ENCODE results near the gene SLC6A18.

The SLC6A18 gene

DNA sequence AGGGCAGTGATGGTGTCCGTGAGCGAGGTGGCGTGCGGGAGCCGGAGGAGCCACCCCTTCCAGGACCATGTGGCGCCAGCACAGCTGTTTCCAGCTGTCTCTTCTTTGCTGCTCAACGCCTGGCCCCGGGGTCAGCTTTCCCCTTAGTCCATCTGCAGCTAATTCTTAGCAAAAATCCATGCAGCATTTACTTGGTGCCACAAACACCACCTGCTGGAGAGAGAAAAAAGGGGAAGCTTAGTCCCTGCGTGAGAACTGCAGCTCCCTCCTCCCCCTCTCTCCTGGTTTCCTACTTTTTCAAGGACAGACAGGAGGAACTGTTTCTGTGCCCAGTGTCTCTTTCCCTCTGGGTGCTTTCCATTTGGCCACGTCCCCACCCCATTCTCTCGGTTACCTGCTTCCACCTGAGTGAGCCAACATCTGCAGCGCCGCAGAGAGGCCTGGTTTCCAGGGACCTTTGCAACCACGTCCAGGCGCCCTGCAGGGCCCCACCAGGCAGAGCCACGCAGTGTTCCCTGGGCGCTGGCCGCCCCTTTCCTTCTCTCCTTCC, 20.4 kb upstream of the SLC6A18 start:
- DNase-seq, result no peak

DNA sequence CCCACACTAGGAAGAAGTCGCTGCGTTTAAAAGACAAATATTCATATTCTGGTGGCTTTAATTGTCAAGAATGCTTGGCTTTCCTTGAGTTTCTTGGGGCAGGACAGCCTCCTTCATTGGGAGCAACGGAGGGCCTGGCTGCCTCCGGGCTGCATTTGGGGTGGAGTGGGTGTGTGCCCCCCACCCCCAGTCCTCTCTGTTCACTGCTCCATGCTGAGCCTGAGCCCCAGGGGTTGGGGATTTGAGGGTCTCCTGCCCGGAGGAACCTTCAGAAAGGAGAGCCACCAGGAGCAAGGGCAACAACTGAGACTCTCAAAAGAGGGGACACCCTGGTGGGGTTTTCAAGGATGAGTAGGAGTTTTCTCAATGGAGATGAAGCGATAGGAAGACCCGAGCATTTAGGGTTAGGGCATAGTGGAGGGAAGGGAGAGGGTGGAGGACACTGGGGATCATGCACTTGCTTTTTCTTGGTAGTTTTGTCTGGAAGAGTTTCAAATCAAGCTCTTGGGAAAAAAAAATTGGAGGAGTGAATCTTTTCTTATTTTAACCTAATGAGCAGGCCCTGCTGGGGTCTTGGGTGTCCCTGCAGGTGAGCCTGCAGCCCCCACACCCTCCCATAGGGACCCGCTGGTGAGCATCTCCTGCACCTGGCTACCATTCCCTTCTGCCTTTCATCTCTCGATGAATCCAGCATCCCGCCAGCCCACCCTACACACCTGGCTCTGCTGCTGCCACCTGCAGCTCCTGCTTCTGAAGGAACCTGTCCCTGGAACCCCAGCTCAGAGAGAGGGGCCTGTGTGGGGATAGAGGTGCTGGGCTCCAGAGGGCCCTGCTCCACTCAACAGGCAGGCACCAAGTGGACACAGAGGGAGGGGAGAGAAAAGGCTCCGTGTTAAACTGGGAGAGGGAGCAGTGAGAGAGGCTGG, 19.7 kb upstream of the SLC6A18 start:
- no peak for DNase-seq

DNA sequence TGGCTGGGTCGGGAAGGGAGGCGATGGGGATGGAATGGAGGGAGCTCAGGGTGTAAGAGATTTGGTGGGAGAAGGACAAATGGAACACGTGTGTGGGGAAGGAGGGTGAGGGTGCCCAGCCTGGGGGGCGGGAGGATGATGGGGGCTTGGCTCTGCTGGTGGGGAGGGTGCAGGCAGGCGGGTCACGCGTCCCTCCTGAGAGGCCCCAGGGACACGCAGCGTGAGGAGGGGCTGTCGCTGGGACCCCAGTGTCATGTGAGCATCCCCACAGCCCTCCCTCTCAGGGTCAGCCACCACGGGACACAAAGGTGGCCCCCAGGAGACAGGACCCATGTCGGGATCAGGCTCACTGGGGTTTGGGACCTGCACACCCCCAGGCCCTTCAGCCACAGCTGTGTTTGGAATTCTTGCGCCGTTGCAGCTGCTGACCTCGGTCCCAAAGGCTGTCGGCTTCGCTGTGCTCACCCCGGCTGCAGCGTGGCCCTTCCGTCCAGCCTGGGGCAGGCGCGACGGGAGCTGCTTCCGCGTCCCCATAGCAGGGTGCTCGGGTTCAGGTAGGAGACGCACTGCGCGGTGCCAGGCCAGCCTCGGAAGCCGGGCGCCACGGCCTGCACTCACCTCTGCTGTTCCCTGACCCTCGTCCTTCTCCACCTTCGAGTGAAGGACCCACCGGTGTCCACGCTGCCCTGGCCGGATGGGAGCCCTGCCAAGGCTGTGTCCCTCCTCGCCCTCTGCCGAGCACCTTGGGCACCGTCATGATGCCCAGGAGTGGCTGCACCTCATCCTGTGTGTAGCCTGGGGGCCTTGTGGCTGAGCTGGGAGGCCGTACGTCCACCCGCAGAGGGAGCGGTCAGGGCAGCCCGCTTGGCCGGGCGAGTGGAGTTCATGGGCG, 18.4 kb upstream of the SLC6A18 start:
- no peak for DNase-seq

DNA sequence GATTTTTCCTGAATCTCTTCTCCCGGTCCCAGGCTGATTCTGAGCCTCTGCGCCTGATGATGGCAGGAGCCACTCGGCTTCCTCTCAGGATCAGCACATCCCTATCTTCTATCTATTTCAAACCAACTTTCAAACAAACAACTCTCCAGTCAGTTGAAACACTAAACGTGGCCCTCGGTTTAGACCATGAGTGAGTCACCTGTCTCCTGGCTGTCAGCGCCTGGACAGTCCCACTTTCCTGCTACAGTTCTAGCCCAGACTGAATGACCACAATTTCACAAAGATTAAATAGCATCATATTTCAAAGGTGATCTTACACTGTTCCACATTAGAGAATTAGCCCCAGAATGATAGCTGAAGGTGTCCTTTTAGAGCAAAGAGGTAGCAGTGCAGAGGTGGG, 17.6 kb upstream of the SLC6A18 start:
- DNase-seq, result no peak

DNA sequence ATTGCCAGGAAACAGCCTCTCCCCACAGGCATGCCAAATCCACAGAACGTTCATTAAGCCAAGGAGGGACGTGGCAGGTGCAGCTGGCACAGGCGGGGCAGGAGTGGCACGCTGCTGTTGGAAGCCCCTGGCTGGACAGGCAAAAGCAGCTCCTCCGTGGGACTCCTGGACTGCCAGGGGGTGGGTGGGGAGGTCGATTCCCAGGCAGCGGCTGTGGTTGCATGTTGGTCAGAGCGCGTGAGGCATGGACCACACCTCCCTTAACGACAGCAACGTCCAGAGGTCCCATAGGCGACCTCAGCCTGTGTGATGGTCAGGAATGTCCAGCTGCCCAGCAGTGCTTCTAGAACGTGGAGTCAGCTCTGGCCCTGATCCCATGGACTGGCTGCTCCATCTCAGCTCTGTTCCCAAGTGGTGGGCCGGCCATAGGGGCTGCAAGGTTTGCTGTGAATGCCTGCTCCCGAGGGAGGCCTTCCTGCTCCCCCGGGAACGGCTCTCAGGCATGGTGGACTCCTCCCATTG, 16.9 kb upstream of the SLC6A18 start:
- DNase-seq, result no peak

DNA sequence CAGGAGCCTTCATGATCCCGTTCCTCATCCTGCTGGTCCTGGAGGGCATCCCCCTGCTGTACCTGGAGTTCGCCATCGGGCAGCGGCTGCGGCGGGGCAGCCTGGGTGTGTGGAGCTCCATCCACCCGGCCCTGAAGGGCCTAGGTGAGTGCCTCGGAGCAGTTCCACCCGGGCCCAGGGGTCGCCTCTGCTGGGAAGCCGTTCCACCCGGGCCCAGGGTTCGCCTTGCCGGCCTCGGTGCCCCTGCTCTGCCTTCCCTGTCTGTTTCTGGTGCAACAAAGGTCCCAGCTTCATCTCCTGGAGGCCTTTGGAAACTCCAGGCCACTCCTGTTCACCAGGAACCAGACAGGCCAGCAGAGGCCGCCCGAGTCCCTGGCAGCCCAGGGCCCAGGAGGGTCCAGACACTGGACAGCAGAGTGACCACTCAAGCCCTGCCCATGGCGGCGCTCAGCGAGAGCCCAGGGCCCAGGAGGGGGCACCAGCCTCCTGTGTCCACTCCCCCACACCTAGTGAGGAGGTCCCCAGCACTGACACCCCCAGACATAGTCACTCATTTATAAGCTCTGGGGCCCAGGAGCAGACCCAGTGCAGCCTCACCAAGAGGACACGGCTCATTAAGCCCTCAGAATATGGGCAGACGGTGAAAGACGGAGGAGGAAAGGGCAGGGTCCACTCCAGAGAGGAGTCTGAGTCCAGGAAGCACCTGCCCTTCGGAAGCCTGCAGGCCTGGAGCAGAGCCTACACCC, 16.3 kb upstream of the SLC6A18 start:
- no peak for DNase-seq

DNA sequence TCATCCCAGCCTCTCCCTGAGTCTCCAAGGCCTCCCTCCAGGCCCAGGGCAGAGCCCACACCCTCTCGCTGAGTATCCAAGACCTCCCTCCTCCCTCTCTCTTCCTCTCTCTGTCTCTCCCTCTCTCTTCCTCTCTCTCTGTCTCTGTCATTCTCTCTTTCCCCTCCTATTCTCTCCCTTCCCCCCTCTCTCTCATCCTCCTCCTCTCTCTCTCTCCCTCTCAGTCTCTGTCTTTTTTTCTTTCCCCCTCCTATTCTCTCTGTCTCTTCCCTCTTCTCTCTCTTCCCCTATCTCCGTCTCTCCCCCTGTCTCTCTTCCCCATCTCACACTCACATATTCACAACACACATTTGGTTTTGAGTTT, 15.7 kb upstream of the SLC6A18 start:
- DNase-seq, result no peak

DNA sequence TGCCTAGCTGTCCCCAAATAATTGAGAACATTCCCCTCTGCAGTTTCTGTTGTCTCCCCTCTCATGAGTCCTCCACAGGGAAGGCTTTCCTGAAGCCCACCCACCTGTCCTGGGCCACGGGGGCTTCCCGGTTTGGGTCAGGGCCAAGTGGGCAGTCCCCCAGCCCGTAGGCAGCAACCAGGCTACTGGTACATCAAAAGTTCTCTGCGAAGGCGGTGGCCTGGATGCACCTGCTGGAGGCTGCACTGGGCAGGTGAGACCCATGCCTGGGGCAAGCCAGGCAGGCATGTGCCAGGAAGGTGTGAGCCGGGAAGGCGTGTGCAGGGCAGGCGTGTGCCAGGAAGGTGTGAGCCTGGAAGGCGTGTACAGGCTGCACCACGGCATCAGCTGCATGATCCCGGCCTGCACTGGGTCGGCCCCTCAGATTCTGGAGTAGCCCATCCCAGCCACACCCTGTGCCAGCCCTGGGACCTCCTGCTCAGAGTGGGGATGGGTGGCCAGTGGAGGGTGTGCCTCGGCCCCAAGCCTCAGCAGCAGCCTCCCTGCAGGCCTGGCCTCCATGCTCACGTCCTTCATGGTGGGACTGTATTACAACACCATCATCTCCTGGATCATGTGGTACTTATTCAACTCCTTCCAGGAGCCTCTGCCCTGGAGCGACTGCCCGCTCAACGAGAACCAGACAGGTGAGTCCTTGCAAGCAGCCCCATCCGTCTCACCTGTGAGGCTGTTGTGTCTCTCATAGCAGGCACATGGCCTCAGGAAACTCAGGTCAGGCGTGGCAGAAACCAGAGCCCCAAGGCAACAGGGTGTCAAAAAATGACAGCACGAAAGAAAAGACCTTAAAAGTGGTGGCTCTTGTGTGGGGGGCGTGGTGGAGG, 15.0 kb upstream of the SLC6A18 start:
- DNase-seq, result no peak

DNA sequence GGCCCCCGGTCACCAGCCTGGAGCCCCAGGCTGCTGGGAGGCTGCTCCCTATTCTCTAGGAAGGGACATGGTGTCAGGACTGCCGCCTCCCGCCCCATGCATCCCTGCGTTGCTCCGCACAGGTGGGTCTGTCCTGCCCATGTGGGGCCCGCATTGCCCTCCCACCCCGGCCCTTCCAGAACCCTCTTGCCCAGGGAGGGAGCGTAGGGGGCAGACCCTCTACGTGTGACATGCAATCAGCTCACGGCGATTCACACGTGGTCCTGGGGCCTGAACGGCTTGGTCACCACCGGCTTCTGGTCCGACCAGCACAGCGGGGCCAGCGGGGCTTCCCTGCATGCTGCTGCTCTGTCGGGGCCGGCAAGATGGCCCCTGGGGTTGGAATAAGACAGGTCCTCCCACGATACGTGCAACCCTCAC, 14.3 kb upstream of the SLC6A18 start:
- no peak for DNase-seq

DNA sequence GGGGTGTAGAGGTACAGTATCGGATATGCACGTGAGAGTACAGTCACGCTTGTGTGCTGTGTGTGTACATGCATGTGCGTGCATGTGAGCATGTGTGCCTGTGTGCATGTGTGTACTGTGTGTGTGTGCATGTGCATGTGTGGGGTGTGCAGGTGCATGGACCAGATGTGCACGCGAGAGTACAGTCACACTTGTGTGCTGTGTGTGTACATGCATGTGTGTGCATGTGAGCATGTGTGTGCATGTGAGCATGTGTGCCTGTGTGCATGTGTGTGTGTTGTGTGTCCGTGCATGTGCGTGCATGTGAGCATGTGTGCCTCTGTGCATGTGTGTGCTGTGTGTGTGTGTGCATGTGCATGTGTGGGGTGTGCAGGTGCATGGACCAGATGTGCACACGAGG, 13.5 kb upstream of the SLC6A18 start:
- no peak for DNase-seq

DNA sequence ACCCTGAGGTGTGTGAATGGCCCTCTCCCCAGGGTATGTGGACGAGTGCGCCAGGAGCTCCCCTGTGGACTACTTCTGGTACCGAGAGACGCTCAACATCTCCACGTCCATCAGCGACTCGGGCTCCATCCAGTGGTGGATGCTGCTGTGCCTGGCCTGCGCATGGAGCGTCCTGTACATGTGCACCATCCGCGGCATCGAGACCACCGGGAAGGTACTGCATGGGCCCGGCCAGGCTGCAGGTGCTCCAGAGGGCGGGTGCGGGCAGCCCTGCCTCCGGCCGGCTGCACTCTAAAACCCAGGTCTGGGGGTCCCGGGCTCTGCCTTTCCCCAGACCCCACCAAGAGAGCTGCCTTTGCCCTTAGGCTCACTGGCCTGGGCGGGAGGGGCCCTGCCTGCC, 12.9 kb upstream of the SLC6A18 start:
- no peak for DNase-seq

DNA sequence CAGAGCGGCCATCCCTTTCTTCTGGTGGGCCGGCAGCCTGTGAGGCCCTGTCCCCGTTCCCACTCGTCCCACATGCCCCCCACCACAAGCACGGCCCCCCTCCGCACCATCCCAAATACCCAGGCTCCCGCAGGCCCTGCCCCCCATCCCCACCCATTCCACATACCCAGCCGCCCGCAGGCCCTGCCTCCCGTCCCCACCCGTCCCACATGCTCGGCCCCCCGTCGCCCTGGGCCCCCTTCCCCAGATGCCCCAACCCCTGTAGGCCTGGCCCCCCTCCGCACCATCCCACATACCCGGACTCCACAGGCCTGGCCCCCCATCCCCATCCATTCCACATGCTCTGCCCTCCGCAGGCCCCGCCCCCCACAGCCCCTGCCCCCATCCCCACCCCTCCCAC, 12.3 kb upstream of the SLC6A18 start:
- DNase-seq, result no peak

DNA sequence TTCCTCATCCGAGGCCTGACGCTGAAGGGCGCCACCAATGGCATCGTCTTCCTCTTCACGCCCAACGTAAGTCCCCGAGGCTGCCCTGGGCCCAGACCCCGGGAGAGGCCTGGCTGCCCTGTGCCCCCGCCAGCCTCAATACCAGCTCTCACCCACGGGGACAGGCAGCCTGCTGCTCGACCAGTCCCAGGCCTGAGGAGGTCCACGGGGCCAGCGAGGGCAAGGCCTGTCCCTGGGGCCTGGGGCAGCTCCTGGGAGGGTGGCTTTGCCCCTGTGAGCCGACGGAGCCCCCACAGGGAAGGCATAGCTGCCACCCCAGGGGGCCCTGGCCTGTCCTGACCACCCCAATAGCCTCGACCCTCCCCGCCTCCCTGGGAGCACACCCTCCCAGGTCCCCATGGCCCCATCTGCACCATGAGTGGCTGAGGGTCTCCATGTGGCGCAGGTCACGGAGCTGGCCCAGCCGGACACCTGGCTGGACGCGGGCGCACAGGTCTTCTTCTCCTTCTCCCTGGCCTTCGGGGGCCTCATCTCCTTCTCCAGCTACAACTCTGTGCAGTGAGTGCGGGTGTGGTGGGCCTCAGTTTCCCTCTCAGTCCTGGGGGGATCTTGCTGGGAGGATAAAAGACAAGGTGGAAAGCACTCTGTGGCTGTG, 11.5 kb upstream of the SLC6A18 start:
- DNase-seq, result no peak

DNA sequence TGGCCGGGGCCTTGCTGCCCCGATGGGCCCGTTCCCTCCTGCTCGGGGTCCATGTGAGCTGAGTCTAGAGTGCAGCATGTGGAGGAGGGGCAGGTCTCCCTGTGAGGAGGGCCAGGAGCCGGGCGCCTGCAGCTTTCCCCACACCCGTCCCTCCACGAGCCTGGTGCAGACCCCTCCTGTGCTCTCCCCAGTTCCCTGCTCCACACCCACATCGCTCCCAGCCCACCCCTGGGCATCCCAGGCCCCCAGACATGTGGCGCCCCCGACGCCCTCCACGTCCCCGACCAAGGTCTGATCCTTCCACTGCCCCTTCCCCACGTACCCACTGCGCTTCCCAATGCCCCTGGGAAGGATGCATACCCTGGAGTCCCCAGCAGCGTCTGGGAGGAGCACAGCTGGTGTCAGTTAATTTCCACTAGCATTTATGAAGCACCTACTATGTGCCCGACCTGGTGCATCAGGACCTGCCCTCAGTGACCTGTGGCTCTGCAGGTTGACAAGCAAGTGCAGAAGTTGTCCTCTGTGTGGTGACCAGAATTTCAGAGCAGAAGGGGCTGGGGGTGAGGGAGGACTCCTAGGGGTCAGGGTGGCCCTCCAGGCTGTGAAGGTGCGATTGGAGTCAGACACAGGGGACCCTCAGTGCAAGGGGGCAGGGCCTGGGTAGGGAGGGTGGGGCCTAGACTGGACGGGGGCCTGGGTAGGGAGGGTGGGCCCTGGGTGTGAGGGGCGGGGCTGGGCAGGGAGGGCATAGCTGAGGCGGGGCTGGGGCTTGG, 10.8 kb upstream of the SLC6A18 start:
- no peak for DNase-seq

DNA sequence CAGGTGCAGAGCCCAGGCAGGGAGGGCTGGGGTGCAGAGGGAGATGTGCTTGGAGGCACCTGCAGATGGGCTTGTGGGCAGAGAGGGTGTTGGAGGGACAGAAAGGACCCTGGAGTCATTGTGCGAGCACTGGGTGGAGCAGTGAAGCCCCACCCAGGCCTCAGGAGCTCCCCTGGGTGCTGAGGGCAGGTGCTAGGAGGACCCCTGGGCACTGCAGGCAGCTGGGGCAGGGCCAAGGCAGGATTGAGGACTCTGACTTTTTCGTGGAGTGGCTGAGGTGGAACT, 10.3 kb upstream of the SLC6A18 start:
- no peak for DNase-seq

DNA sequence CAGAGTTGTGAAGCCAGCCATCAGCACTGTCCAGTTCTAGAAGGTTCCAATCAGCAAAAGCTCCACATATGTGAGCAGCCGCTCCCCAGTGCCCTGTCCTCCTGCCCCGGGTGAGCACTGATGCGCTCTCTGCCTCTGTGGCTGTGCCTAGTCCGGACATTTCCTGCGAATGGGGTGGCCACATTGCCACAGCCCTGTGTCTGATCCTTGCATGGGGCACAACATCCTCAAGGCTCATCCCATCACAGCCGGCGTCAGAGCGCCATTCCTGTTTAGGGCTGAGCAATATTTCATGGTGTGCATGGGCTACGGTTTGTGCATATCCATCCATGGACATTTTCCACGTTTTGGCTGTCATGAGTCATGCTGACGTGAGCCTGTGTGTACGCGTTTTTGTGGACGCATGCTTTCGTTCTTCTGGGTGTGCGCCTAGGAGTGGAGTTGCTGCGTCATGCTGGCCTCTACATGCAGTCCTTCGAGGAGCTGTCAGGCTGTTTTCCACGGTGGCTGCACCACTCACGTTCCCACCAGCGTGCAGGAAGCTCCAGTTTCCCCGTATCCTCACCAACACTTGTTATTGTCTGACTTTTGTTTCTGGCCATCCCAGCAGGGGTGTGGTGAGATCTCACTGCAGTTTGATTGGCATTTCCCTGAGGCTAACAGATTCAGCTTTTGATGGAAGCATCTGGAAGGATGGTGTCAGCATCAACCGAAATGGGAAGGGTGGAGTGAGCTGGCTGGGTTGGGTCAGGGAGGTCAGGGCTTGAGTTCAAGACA, 9.7 kb upstream of the SLC6A18 start:
- no peak for DNase-seq

DNA sequence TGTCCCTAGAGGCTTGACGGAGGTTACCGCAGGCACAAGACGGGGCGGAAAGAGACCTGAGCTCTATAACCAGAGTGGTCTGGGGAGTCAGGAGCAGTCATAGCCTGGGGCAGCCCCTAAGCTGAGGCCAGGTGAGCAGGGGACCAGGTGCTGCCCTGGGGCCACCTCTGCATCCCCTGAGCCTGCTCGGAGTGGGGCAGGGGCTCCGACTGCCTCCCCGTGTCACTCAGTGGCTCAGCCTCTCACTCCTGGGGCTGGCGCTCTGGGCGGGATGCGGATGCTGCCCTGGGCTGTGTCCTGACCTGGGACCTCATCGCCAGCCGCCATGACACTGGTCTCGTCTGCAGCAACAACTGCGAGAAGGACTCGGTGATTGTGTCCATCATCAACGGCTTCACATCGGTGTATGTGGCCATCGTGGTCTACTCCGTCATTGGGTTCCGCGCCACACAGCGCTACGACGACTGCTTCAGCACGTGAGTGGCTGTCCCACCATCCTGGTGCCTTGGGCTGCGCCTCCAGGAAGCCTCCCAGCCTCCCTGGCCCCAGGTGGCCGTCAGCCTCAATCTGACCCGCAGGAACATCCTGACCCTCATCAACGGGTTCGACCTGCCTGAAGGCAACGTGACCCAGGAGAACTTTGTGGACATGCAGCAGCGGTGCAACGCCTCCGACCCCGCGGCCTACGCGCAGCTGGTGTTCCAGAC, 8.8 kb upstream of the SLC6A18 start:
- no peak for DNase-seq

DNA sequence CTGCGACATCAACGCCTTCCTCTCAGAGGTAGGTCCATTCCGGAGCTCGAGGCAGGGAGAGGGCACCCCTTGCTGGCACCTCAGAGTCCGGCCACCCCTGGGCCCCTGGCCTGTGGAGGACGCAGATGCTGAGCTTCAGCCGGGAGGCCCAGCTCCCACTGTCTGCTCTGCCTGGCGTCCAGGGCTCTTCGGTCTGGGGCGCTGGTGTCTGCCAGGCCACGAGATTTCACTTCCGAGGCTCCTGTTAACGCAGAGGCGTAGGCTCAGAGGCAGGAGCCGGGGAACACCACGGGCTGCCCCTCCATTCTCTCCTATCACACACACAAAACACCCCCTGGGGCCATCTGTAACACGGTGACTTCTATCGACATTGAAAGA, 8.3 kb upstream of the SLC6A18 start:
- DNase-seq, result no peak

DNA sequence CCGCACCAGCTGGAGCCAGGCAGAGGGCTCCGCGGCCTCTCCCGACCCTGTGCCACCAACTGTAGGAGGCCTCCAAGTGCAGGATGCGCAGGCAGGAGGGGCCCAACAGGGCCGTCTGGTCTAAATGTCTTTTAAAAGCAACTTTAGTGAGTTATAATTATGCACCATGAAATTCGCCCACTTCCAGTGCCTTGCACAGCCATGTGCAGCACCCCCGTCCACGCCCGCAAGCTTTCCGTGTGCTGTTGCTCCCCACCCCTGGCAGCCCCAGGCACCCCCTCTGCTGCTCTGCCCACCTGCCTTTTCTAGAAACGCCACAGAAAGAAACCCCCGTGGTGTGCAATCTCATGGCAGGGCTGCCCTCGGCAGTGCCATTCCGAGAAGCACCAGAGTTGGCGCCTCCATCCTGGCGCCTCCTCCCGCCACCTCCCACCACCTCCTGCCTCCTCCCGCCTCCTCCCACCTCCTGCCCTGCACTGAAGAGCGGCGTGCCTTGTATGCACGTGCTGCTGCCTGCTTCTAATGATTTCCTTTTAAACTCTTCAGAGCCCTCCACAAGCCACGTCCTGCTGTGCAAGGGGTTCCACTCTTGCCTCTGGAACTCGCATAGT, 7.5 kb upstream of the SLC6A18 start:
- no peak for DNase-seq

All from activated effector memory CD4-positive, alpha-beta T cell treated with Interleukin-2 at 50 U/mL for 16 hours (primary cell).